Measurements from ENCODE around the gene ESYT1.

The ESYT1 gene

GRCh38 chr12:56082967-56083366, 45.1 kb upstream of the ESYT1 start:
- H3K4me3 ChIP-seq (replicated peaks; ENCODE audit: insufficient read depth, low read length), result no peak overlapping the region
- DNase-seq (ENCODE audit: low read depth in 1 of 2, low spot score in 1 of 2), result no peak
- no peak overlapping the region for H3K27ac ChIP-seq (replicated peaks)
- peaks cover 17% of the 10 kb centered on the region for H3K27me3 ChIP-seq (ENCODE audit: insufficient read depth, poor library complexity, severe bottlenecking)
- TF ChIP-seq CTCF (IDR thresholded peaks at IDR 0.05; ENCODE audit: insufficient read depth, low read length) (no peak), REST (IDR thresholded peaks at IDR 0.05; ENCODE audit: insufficient replicate concordance, low read depth) (no peak), GABPA (IDR thresholded peaks at IDR 0.05; ENCODE audit: low read depth) (no peak), POLR2AphosphoS5 (IDR thresholded peaks at IDR 0.05; ENCODE audit: low read depth) (no peak), SPI1 (IDR thresholded peaks at IDR 0.05; ENCODE audit: borderline replicate concordance, low read depth) (no peak)

GRCh38 chr12:56084958-56085543, 43.0 kb upstream of the ESYT1 start:
- peak in 1 of 2 experiments; percentile 20 for DNase-seq (ENCODE audit: low read depth in 1 of 2, low spot score in 1 of 2)

GRCh38 chr12:56086096-56086495, 42.0 kb upstream of the ESYT1 start:
- no peak overlapping the region for H3K4me3 ChIP-seq (replicated peaks; ENCODE audit: insufficient read depth, low read length)
- H3K27me3 ChIP-seq (ENCODE audit: insufficient read depth, poor library complexity, severe bottlenecking), result peaks cover 2% of the 10 kb centered on the region
- TF ChIP-seq POLR2AphosphoS5 (IDR thresholded peaks at IDR 0.05; ENCODE audit: low read depth) (no peak), CTCF (IDR thresholded peaks at IDR 0.05; ENCODE audit: insufficient read depth, low read length) (no peak)
- no peak for DNase-seq (ENCODE audit: low read depth in 1 of 2, low spot score in 1 of 2)
- no peak overlapping the region for H3K27ac ChIP-seq (replicated peaks)

More at GRCh38 chr12:56084958-56085543, 43.0 kb upstream of the ESYT1 start:
- no peak overlapping the region for H3K27ac ChIP-seq (replicated peaks)
- H3K4me3 ChIP-seq (replicated peaks; ENCODE audit: insufficient read depth, low read length), result no peak overlapping the region
- H3K27me3 ChIP-seq (ENCODE audit: insufficient read depth, poor library complexity, severe bottlenecking), result peaks cover 12% of the 10 kb centered on the region
- TF ChIP-seq GABPA (IDR thresholded peaks at IDR 0.05; ENCODE audit: low read depth) (no peak), CTCF (IDR thresholded peaks at IDR 0.05; ENCODE audit: insufficient read depth, low read length) (peak; percentile 45)

GRCh38 chr12:56086608-56087007, 41.5 kb upstream of the ESYT1 start:
- no peak overlapping the region for H3K4me3 ChIP-seq (replicated peaks; ENCODE audit: insufficient read depth, low read length)
- no peak for DNase-seq (ENCODE audit: low read depth in 1 of 2, low spot score in 1 of 2)

More at GRCh38 chr12:56086608-56087007, 41.5 kb upstream of the ESYT1 start:
- TF ChIP-seq POLR2AphosphoS5 (IDR thresholded peaks at IDR 0.05; ENCODE audit: low read depth) (no peak), CTCF (IDR thresholded peaks at IDR 0.05; ENCODE audit: insufficient read depth, low read length) (no peak), GABPA (IDR thresholded peaks at IDR 0.05; ENCODE audit: low read depth) (no peak)
- Histone ChIP-seq H3K27me3 (ENCODE audit: insufficient read depth, poor library complexity, severe bottlenecking) (no peaks in the 10 kb centered on the region), H3K27ac (replicated peaks) (no peak overlapping the region)

Data from HL-60 (cell line).